Measurements from ENCODE around the gene NOP10. TPM values are rescaled to one million over a fixed set of nuclear protein-coding genes. Genes with fewer than 3 reads are reported as not detected.

Gene NOP10
- total and polyA plus RNA-seq, 2 of the 8 experiments (the other 6 are each of a cell fraction or from before 2014, with no cell fraction given), result 285 to 981 TPM

- TF ChIP-seq GTF2F1 (IDR thresholded peaks at IDR 0.05; ENCODE audit: borderline replicate concordance, low read depth, low read length), result no peak
- TF ChIP-seq KDM4A (IDR thresholded peaks at IDR 0.05; ENCODE audit: low read depth, low read length, severe bottlenecking), result no peak
- no peak for TF ChIP-seq RAD21 (IDR thresholded peaks at IDR 0.05 in 1 of 2, conservative IDR thresholded peaks at IDR 0.05 in 1 of 2; ENCODE audit: low read depth in 2 of 2, low read length in 2 of 2)
- TF ChIP-seq USF2 (IDR thresholded peaks at IDR 0.05; ENCODE audit: low read length), result no peak
- no peak for TF ChIP-seq CEBPB (IDR thresholded peaks at IDR 0.05; ENCODE audit: low read depth, low read length)
- TF ChIP-seq SRF (IDR thresholded peaks at IDR 0.05; ENCODE audit: low read depth, low read length), result no peak
- TF ChIP-seq GABPA (IDR thresholded peaks at IDR 0.05; ENCODE audit: borderline replicate concordance, insufficient read depth, low read length), result no peak
Measured at GRCh38 chr15:34332553-34333120, 10.3 kb downstream of the NOP10 start (continued).

Data from H1 (cell line).